H1 (cell line): Measurements from ENCODE around the gene PKN1. TPM values are rescaled to one million over a fixed set of nuclear protein-coding genes. Genes with fewer than 3 reads are reported as not detected.

Experiments
- CTCF ChIA-PET: fragments of 300-600 bp; sonication (Branson Sonifier 250); formaldehyde crosslinking; loops from one replicate; lab custom pipeline; 2021; ENCODE audit not compliant: partially characterized antibody; lab: Charles Lee
- POLR2A ChIA-PET: fragments of 300-600 bp; sonication (Branson Sonifier 250); formaldehyde crosslinking; loops from one replicate; lab custom pipeline; 2021; ENCODE audit warnings: inconsistent platforms; ENCODE audit not compliant: partially characterized antibody; lab: Charles Lee
- DNase-seq, 2 experiments: peaks; one replicate each; pipeline versions ENCODE4 v3.0.0 to v3.0.0-alpha.2; 2010 to 2022; ENCODE audit warnings: low spot score in 2 of 2, low read depth in 1 of 2, mixed read lengths in 1 of 2
- FAIRE-seq: peaks from 2 replicates; lab custom pipeline; 2011; peaks lifted over from hg19 to GRCh38; lab: Jason Lieb, UNC
- H2AFZ ChIP-seq: 2 replicates; pipeline ENCODE4 v1.8.1; 2012; ENCODE audit warnings: low read length, inconsistent platforms
- H2AK5ac ChIP-seq: 2 replicates; pipeline ENCODE4 v1.6.1; 2013; ENCODE audit warnings: low read depth, low read length
- H2BK120ac ChIP-seq: replicated peaks from 2 replicates; pipeline ENCODE3; 2013; ENCODE audit warnings: low read depth, low read length, inconsistent platforms
- H2BK12ac ChIP-seq: 2 replicates; pipeline ENCODE4 v1.6.1; 2013; ENCODE audit warnings: low read depth, low read length
- H2BK15ac ChIP-seq: 2 replicates; pipeline ENCODE4 v1.6.1; 2013; ENCODE audit warnings: low read length
- H2BK20ac ChIP-seq: 2 replicates; pipeline ENCODE4 v1.6.1; 2013; ENCODE audit warnings: low read length
- H2BK5ac ChIP-seq: 2 replicates; pipeline ENCODE4 v1.6.1; 2013; ENCODE audit warnings: low read depth, low read length
- H3K14ac ChIP-seq: 2 replicates; pipeline ENCODE4 v1.6.1; 2013; ENCODE audit warnings: inconsistent platforms; ENCODE audit not compliant: insufficient read length
- H3K18ac ChIP-seq: 2 replicates; pipeline ENCODE4 v1.6.1; 2013; ENCODE audit warnings: low read length; ENCODE audit errors: extremely low read depth
- H3K23ac ChIP-seq: 2 replicates; pipeline ENCODE4 v1.6.1; 2013; ENCODE audit warnings: inconsistent platforms; ENCODE audit not compliant: insufficient read length
- H3K23me2 ChIP-seq: 2 replicates; pipeline ENCODE4 v1.6.1; 2013; ENCODE audit warnings: low read depth, low read length
- H3K27ac ChIP-seq: 2 replicates; pipeline ENCODE4 v1.6.1; 2011; ENCODE audit warnings: low read depth, low read length, inconsistent platforms
- H3K27me3 ChIP-seq, 4 experiments: replicated peaks in 1 of 4; 1 replicate in 1 of 4; 2 replicates in 3 of 4; pipeline versions ENCODE4 v1.6.1 to v1.8.1; 2011 to 2013; ENCODE audit warnings: low read length in 3 of 4, mild to moderate bottlenecking in 3 of 4, inconsistent platforms in 2 of 4, mixed read lengths in 2 of 4, moderate library complexity in 1 of 4; ENCODE audit not compliant: control insufficient read depth in 3 of 4, insufficient read depth in 3 of 4; ENCODE audit errors: extremely low read depth in 1 of 4
- H3K36me3 ChIP-seq, 4 experiments: 2 replicates each; pipeline versions ENCODE4 v1.6.1 to v1.8.1; 2011 to 2013; ENCODE audit warnings: mild to moderate bottlenecking in 4 of 4, low read length in 3 of 4, moderate library complexity in 2 of 4, control low read depth in 1 of 4, inconsistent platforms in 1 of 4; ENCODE audit not compliant: insufficient read depth in 4 of 4, control insufficient read depth in 2 of 4
- H3K4ac ChIP-seq: replicated peaks from 2 replicates; pipeline ENCODE3; 2013; ENCODE audit warnings: low read length, low read depth, mixed read lengths, inconsistent platforms; ENCODE audit not compliant: insufficient read length
- H3K4me1 ChIP-seq, 4 experiments: replicated peaks in 1 of 4; 1 replicate in 1 of 4; 2 replicates in 3 of 4; pipeline versions ENCODE4 v1.6.1 to v1.8.1; 2011 to 2013; ENCODE audit warnings: low read length in 3 of 4, inconsistent platforms in 2 of 4, mixed read lengths in 1 of 4; ENCODE audit not compliant: insufficient read depth in 4 of 4, control insufficient read depth in 3 of 4
- H3K4me2 ChIP-seq, 2 experiments: 2 replicates each; pipeline versions ENCODE4 v1.6.1 to v1.8.1; 2011 to 2013; ENCODE audit warnings: low read depth in 2 of 2, low read length in 2 of 2, control low read depth in 1 of 2, inconsistent platforms in 1 of 2, mild to moderate bottlenecking in 1 of 2; ENCODE audit not compliant: insufficient read depth in 1 of 2
- H3K4me3 ChIP-seq, 4 experiments: fragments of 200-600, 300-600 bp in 1 of 4; sonication (generic), shearing (Covaris generic), sonication (Bioruptor Twin) in 1 of 4; 2 replicates each; pipeline versions ENCODE4 v1.5.1 to v1.8.1; 2011 to 2016; ENCODE audit warnings: low read length in 4 of 4, low read depth in 3 of 4, control low read depth in 2 of 4, inconsistent platforms in 2 of 4, mild to moderate bottlenecking in 2 of 4, mixed read lengths in 1 of 4, moderate library complexity in 1 of 4; ENCODE audit not compliant: insufficient read depth in 2 of 4; ENCODE audit errors: extremely low read depth in 1 of 4
- H3K56ac ChIP-seq: replicated peaks from 2 replicates; pipeline ENCODE3; 2013; ENCODE audit warnings: low read depth, mild to moderate bottlenecking, mixed read lengths, low read length, inconsistent platforms; ENCODE audit not compliant: insufficient read length
- H3K79me1 ChIP-seq: 2 replicates; pipeline ENCODE4 v1.6.1; 2013; ENCODE audit warnings: low read depth, low read length, control low read depth
- H3K79me2 ChIP-seq, 2 experiments: 2 replicates each; pipeline versions ENCODE4 v1.6.1 to v1.8.1; 2012 to 2013; ENCODE audit warnings: low read length in 2 of 2, mild to moderate bottlenecking in 2 of 2, inconsistent platforms in 1 of 2; ENCODE audit not compliant: insufficient read depth in 2 of 2, control insufficient read depth in 1 of 2
- H3K9ac ChIP-seq, 4 experiments: replicated peaks in 1 of 4; 1 replicate in 1 of 4; 2 replicates in 3 of 4; pipeline versions ENCODE4 v1.6.1 to v1.8.1; 2011 to 2013; ENCODE audit warnings: low read depth in 3 of 4, low read length in 3 of 4, control low read depth in 2 of 4, mild to moderate bottlenecking in 2 of 4, moderate library complexity in 2 of 4, inconsistent platforms in 1 of 4; ENCODE audit errors: extremely low read depth in 1 of 4
- H3K9me3 ChIP-seq, 2 experiments: 2 replicates each; pipeline versions ENCODE4 v1.6.1 to v1.8.1; 2012 to 2013; ENCODE audit warnings: mild to moderate bottlenecking in 2 of 2, moderate library complexity in 2 of 2, control low read depth in 1 of 2, inconsistent platforms in 1 of 2, low read depth in 1 of 2, low read length in 1 of 2, mixed read lengths in 1 of 2; ENCODE audit not compliant: insufficient read depth in 2 of 2
- H4K20me1 ChIP-seq, 2 experiments: replicated peaks in 1 of 2; 2 replicates each; pipeline versions ENCODE3 to v1.8.1; 2011 to 2013; ENCODE audit warnings: inconsistent platforms in 2 of 2, low read length in 2 of 2, mild to moderate bottlenecking in 1 of 2; ENCODE audit not compliant: insufficient read depth in 2 of 2, control insufficient read depth in 1 of 2
- H4K5ac ChIP-seq: 2 replicates; pipeline ENCODE4 v1.6.1; 2013; ENCODE audit warnings: low read length, low read depth, mixed read lengths, inconsistent platforms; ENCODE audit not compliant: insufficient read length
- H4K8ac ChIP-seq: 2 replicates; pipeline ENCODE4 v1.8.0; 2013; ENCODE audit warnings: mild to moderate bottlenecking, moderate library complexity, low read length, inconsistent platforms; ENCODE audit not compliant: insufficient read depth; ENCODE audit errors: extremely low read depth
- H4K91ac ChIP-seq: replicated peaks from 2 replicates; pipeline ENCODE3; 2013; ENCODE audit warnings: low read length, mixed read lengths, inconsistent platforms; ENCODE audit not compliant: insufficient read length
- CEBPB ChIP-seq: IDR thresholded peaks from 2 replicates; pipeline ENCODE4 v1.6.1; 2012; ENCODE audit warnings: low read depth, low read length
- WGBS, 2 experiments: shearing (Covaris generic) in 1 of 2; methylation state at CpG; one replicate each; pipeline versions ENCODE4 v1.1.6 to v1.1.7; 2013 to 2015; ENCODE audit warnings: low lambda C conversion rate in 2 of 2, mixed read lengths in 2 of 2, inconsistent platforms in 1 of 2, low coverage in 1 of 2, missing lambda C conversion rate in 1 of 2; ENCODE audit not compliant: insufficient replicate concordance in 2 of 2, insufficient coverage in 1 of 2, insufficient read length in 1 of 2; ENCODE audit errors: extremely low coverage in 1 of 2, missing lambda C conversion rate in 1 of 2; 5-methylcytosine and 5-hydroxymethylcytosine counted together
- polyA plus RNA-seq, 7 experiments: library from polyadenylated mRNA; depleted of rRNA in 3 of 7; stranded (reverse) in 5 of 7; unstranded in 2 of 7; fragments of >200 nt in 5 of 7; fragments of 200-250 nt in 2 of 7; gene quantifications; 1 replicate in 5 of 7; 2 replicates in 1 of 7; 4 replicates in 1 of 7; pipeline versions ENCODE4 v1.2.1 to v1.2.3, GENCODE V29; 2011 to 2013; ENCODE audit warnings: missing spikeins in 2 of 7, mixed read lengths in 2 of 7
- small RNA-seq: library from polyadenylated mRNA; stranded (forward); fragments of <200 nt; extraction: miRNeasy Mini kit (QIAGEN cat#:217004); gene quantifications from one replicate; pipeline ENCODE3, GENCODE V24; 2013; ENCODE audit not compliant: insufficient read depth
- total RNA-seq: library from RNA; stranded (reverse); fragmentation: NEBNext Ultra II Directional; extraction: Animal tissue kit (Norgen Biotek cat#: 25700); gene quantifications from 2 replicates; pipeline ENCODE4 v1.2.1, GENCODE V29; 2021

PKN1 gene
- total and polyA plus RNA-seq, 2 of the 8 experiments (the other 6 are each of a cell fraction or from before 2014, with no cell fraction given): 65.2 to 162 TPM

GRCh38 chr19:14520543-14520942 is 87.4 kb downstream of the PKN1 start:
- Histone ChIP-seq H2AFZ (no peak overlapping the region), H2BK12ac (no peak overlapping the region), H3K56ac (no peak overlapping the region), H3K79me1 (peaks cover 14% of the 10 kb centered on the region), H2BK15ac (no peak overlapping the region), H3K23me2 (peaks cover 3% of the 10 kb centered on the region; the same call in 1 of the 2 replicates), H3K9me3 (no peaks in the 10 kb centered on the region), H2AK5ac (no peak overlapping the region), H3K27ac (no peak overlapping the region), H3K4me3 (no peak overlapping the region), H4K91ac (no peak overlapping the region), H3K4me1 (peaks cover 0 to 9% (median 4%) of the 10 kb centered on the region in 4 experiments; a peak in 3 of 7 replicates), H4K20me1 (peaks cover 7 to 14% of the 10 kb centered on the region in 2 experiments), H4K5ac (no peak overlapping the region), H2BK120ac (no peak overlapping the region), H3K27me3 (no peaks in the 10 kb centered on the region), H3K4me2 (no peak overlapping the region), H2BK5ac (no peak overlapping the region), H3K9ac (no peak overlapping the region)
- DNase-seq: no peak
- WGBS, 2 experiments: 88% methylated on average over 4 of the region's 4 CpGs; no CpG with 5 or more reads in 1 of the 2 experiments
- no peak for FAIRE-seq
- POLR2A ChIA-PET: interaction anchor here (0.9 to 3.8 kb wide), 2 partner anchors 9 to 16 kb away, joined by 3 to 16 read pairs; partner anchors contain the start of gene TECR
- CTCF ChIA-PET: interaction anchor here (0.8 kb wide), 1 partner anchor 8 kb away, joined by 3 read pairs; no protein-coding TSS in a partner anchor
- no peak for TF ChIP-seq CEBPB
- TF ChIP-seq, all 59 proteins: peak for 0
- Histone ChIP-seq H3K14ac (no peak overlapping the region), H3K36me3 (peaks cover 3 to 11% (median 5%) of the 10 kb centered on the region in 4 experiments; a peak in 7 of 8 replicates), H3K79me2 (peaks cover 7 to 20% of the 10 kb centered on the region in 2 experiments; a peak in 3 of 4 replicates), H3K4ac (no peak overlapping the region), H4K8ac (no peak overlapping the region), H3K23ac (no peak overlapping the region), H3K18ac (no peak overlapping the region), H2BK20ac (no peak overlapping the region)

Small RNAs within 50 kb of the gene (small RNA-seq; reads per million reads assigned to genes)
- not detected for gene SNRPGP15

Other genes starting within 250 kb of the PKN1 start
- gene ADGRL1, start 227.1 kb upstream of the PKN1 start, total RNA-seq: 112 and 119 TPM in 2 replicates
- 95.6 and 158 TPM in 2 replicates for gene ADGRL1, start 227.1 kb upstream of the PKN1 start, polyA plus RNA-seq (2011; rRNA removed)
- gene ADGRE5, start 51.9 kb upstream of the PKN1 start, total RNA-seq: 3.0 and 3.6 TPM in 2 replicates
- 1.6 and 2.3 TPM in 2 replicates for gene ADGRE5, start 51.9 kb upstream of the PKN1 start, polyA plus RNA-seq (2011; rRNA removed)
- gene DDX39A, start 14.0 kb upstream of the PKN1 start, total RNA-seq: 124 and 139 TPM in 2 replicates
- 139 and 161 TPM in 2 replicates for gene DDX39A, start 14.0 kb upstream of the PKN1 start, polyA plus RNA-seq (2011; rRNA removed)
- gene PTGER1, start 42.0 kb downstream of the PKN1 start, total RNA-seq: 0.38 and 0.41 TPM in 2 replicates
- gene PTGER1, start 42.0 kb downstream of the PKN1 start, polyA plus RNA-seq (2011; rRNA removed): 0.20 and 0.30 TPM in 2 replicates
- gene GIPC1, start 62.8 kb downstream of the PKN1 start, total RNA-seq: 65.6 and 68.3 TPM in 2 replicates
- gene GIPC1, start 62.8 kb downstream of the PKN1 start, polyA plus RNA-seq (2011; rRNA removed): 72.0 and 100 TPM in 2 replicates
- 62.6 and 62.9 TPM in 2 replicates for gene DNAJB1, start 85.1 kb downstream of the PKN1 start, total RNA-seq
- gene DNAJB1, start 85.1 kb downstream of the PKN1 start, polyA plus RNA-seq (2011; rRNA removed): 51.7 and 64.3 TPM in 2 replicates
- 172 and 179 TPM in 2 replicates for gene TECR, start 96.3 kb downstream of the PKN1 start, total RNA-seq
- 405 and 439 TPM in 2 replicates for gene TECR, start 96.3 kb downstream of the PKN1 start, polyA plus RNA-seq (2011; rRNA removed)
- 151 and 161 TPM in 2 replicates for gene NDUFB7, start 138.8 kb downstream of the PKN1 start, total RNA-seq
- 740 and 777 TPM in 2 replicates for gene NDUFB7, start 138.8 kb downstream of the PKN1 start, polyA plus RNA-seq (2011; rRNA removed)
- not detected in 2 replicates for gene CLEC17A, start 149.8 kb downstream of the PKN1 start, total RNA-seq
- not detected in 2 replicates for gene CLEC17A, start 149.8 kb downstream of the PKN1 start, polyA plus RNA-seq (2011; rRNA removed)
- gene ADGRE3, start 241.5 kb downstream of the PKN1 start, total RNA-seq: not detected in 2 replicates
- not detected in 2 replicates for gene ADGRE3, start 241.5 kb downstream of the PKN1 start, polyA plus RNA-seq (2011; rRNA removed)